GM21526 (cell line): ENCODE results near the gene OLFM2.
A peak's percentile ranks its signal among the peaks of the same experiment; 100 is the strongest.
"Not testable (repeated sequence)": the region's sequence is repeated elsewhere in the genome, so short reads cannot be mapped to it uniquely, and the experiment has no call there.

Source experiments
- ATAC-seq: cut with Tn5 transposase; IDR thresholded peaks from one replicate; pipeline ENCODE4 v1.9.1; 2021; ENCODE audit warnings: moderate library complexity; ENCODE audit not compliant: unreplicated experiment, low FRiP score

OLFM2 gene

DNA sequence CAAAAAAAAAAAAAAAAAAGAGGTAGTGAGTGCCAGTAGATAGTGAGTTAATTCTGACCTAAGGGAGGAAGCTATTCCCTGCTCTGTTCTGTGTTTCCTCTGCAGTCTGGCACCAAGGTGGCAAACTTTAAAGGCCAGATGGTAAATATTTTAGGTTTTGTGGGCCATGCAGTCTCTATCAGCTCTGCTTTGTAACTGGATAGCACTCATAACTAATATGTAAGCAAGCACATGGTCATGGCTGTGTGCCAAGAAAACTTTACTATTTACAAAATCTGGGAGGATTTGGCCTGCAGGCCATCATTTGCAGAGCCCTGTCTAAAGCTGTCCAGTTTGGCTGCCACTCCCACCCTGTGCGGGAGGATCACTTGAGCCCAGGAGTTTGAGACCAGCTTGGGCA is 96.9 kb downstream of the OLFM2 start:
- ATAC-seq = no peak

DNA sequence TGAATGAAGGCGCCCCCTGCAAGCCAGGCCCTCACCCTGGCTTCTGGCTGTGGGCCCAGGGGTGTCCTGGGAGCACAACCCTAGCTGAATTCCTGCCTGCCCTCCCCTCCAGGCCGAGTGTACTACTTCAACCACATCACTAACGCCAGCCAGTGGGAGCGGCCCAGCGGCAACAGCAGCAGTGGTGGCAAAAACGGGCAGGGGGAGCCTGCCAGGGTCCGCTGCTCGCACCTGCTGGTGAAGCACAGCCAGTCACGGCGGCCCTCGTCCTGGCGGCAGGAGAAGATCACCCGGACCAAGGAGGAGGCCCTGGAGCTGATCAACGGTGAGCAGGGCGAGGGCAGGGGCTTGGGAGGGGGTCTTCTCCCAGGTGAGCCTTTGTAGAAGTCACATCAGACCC is 98.0 kb downstream of the OLFM2 start:
- ATAC-seq = no peak

DNA sequence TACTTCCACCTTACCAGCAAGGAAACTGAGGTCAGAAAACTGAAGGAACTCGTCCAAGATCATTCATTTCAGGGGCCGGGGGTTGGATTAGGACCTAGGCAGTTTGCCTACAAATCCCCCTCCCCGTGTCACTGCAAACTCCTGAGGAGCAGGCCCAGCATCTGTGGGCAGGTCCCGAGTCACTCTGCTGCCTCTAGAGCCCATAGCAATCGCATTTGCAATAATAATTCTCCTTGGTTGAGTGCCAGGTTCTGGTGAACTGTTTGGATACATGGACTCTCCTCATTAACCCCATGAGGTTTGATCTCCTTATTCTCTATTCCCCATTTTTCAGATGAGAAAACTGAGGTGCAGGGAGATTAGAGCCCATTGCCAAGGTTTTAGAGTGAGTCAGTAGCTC is 100.3 kb downstream of the OLFM2 start:
- ATAC-seq = no peak

DNA sequence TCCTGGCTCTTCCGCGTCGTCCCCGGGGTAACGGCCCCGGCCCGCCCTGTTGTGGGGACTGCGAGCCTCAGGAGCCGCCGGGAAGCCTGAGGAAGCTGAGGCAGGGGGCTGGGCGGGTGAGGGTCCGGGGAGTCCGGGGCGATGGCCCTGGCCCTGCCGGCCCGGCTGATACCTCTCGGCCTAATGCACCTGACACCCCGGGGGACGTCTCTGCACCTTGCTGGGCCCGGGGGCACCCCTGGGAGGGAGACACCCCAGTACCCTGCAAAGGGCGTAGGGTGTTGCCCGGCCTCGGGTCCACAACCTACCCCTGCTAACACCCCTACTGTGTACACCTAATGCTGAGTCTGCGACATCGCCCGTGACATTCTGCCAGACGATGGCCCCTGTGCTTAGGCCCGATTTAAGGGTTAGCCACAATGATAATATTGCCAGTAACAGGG is 100.8 kb downstream of the OLFM2 start:
- ATAC-seq = peak; percentile 16

DNA sequence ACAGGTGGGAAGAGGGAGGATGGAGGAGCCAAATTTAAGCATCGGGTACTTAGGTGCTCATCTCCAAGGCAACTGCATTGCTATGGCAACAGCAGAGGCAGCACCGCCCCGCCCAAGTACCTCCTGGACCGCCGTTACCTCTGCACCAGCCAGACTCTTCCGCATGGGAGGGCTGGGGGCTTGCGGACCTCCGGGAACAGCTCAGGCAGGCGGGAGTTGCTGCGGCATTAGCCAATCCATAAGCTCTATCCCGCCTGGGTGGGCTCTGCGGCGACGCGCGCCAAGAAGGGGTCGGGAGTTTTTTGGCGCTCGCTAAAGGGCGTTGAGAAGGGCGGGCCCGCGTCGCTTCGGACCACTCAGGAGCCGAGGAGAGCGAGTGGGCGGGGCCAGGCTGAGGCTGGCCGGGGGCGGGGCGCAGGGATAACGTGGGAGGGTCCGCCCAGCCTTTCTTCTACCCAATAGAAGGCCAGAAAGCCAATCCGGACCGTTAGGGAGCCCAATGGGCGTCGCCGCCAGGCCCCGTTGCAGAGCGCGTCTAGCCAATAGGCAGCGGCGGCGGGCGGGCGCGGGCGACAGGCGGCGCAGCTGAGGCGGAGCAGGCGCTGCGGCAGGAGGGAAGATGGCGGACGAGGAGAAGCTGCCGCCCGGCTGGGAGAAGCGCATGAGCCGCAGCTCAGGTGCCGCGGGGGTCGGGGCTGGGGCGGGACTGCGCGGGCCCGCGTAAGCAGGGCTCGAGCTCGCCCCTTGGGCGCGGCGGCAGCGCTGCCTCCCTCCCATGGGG is 101.4 kb downstream of the OLFM2 start, which contains the start of gene PIN1:
TSS of gene PIN1 (plus strand) at position 593 of the 781 bp plus-strand sequence. CDS start at position 620, 27 bp downstream.
- peak; percentile 86 for ATAC-seq

DNA sequence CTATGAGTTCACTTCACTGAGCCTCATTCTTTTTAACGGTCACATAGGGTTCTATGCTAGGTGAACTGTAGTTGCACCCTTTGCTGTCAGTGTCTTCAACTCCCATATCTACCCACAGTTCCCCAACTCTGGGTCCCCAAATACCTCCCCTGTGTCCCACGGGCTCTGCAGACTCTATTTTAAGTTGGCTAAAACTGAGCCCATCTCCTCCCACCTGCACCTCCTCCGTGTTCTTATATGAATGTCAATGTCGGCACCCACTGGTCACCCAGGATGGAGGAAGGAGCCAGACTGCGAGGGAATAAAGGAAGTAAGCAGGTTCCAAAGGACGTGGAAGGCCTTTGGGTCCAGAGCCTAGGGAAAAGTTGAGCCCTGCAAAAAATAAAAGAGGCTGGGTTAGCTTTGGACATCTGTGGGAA is 102.0 kb downstream of the OLFM2 start:
- ATAC-seq = no peak

DNA sequence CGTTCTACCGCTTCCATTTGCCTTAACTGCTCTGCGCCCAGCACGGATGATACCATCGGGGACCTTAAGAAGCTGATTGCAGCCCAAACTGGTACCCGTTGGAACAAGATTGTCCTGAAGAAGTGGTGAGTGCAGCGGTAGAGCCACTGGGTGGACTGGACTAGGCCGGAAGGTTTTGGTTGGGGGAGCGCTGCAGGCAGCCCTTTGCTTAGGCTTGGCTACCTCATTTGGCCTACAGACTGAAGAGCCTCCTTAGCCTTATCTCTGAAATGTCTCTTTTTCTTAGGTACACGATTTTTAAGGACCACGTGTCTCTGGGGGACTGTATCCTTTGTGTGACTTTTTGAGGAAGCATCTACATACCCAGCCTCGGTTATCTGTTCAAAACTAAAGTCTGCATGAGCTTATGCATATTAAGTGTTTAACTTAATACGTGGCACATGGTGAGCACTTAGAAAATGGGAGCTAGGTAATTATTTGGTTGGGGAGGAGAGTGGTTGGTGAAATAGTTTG is 107.7 kb downstream of the OLFM2 start:
- ATAC-seq = no peak

DNA sequence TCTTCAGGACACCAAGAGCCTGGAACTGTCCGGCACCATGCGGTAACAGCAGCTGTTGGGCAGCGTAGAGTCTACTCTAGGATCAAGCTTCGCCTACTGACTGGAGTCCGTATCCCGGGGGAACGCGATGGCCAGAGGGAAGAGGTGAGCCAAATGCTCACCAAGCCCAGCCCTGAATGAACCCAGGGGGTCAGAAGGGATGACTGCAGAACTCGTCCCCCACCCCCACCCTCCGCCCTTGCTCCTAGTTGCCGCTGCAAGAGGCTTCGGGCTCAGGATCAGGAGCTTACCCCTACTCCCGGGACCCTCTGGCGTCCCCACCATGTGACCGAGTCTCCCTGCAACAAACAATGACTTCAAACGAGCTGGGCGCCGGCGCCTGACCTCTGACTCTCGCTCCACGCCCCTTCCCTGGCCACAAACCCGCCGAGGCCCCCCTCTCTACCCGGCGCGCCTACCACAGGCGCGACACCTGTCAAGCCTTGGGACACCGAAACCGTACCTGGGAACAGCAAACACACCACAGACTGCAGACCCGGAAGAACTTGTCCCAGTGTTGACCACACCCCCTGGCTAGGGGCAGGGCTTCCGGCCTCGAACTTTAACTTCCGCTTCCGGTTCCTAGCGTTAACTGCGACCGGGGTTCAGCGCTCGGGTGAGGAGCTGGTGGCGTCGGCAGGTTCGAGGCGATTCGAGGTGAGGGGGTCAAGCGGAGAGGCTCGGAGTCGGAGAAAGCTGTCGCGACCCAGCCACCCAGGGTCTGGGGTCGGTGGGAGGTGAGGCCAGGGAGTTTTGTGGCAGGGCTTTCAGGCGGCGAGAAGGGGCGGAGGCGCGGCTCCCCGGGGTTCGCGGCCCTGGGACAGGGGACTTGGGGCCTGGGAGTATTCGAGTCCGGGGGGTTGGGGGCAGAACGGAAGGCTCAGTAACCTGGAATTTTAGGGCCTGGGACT is 108.8 kb downstream of the OLFM2 start, which contains the start of gene UBL5:
TSS of gene UBL5 (plus strand) at position 630 of the 950 bp plus-strand sequence. CDS start 420 bp downstream, outside the sequence.
- ATAC-seq = peak; percentile 75

DNA sequence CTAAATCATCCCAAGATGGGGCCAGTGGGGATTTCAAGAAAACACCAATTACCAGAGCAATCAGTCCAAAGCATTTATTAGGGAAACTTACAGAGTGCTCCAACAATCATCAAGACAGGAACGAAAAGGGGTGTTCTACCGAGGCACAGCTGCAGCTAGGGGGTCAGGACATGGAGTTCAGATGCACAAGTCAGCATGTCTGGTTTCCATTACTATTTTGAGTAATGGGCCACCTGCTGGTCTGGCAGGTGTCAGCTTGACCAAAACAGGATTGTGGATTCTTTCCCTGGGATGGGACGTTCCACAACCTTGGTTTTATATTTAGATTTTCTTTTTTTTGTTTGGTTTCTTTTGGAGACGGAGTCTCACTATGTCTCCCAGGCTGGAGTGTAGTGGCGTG is 112.5 kb downstream of the OLFM2 start:
- ATAC-seq = no peak

DNA sequence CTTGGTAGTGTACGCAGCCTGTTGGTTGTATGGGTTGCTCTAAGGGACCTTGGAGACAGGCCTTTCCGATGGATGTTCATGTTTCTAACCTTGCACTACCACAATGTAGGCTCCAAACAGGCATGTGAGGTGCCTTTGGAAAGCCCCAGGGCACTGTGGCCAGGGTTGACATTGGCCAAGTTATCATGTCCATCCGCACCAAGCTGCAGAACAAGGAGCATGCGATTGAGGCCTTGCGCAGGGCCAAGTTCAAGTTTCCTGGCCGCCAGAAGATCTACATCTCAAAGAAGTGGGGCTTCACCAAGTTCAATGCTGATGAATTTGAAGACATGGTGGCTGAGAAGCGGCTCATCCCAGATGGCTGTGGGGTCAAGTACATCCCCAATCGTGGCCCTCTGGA is 116.3 kb downstream of the OLFM2 start:
- not testable (repeated sequence) for ATAC-seq

DNA sequence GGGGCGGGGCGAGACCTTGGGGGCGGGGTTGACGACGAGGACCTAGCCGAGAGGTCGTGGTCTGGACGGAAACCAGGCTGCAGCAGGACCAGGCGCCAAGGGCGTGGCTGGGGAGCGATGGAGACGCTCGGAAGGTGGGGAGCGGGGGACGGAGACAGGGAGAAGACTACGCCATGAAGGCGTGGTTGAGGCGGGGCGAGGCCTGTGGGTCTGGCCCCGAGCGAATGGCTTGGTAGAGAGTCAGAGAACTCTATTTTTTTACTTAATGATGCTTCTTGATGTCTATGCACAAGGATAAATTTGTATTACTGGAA is 116.8 kb downstream of the OLFM2 start:
- no peak for ATAC-seq

DNA sequence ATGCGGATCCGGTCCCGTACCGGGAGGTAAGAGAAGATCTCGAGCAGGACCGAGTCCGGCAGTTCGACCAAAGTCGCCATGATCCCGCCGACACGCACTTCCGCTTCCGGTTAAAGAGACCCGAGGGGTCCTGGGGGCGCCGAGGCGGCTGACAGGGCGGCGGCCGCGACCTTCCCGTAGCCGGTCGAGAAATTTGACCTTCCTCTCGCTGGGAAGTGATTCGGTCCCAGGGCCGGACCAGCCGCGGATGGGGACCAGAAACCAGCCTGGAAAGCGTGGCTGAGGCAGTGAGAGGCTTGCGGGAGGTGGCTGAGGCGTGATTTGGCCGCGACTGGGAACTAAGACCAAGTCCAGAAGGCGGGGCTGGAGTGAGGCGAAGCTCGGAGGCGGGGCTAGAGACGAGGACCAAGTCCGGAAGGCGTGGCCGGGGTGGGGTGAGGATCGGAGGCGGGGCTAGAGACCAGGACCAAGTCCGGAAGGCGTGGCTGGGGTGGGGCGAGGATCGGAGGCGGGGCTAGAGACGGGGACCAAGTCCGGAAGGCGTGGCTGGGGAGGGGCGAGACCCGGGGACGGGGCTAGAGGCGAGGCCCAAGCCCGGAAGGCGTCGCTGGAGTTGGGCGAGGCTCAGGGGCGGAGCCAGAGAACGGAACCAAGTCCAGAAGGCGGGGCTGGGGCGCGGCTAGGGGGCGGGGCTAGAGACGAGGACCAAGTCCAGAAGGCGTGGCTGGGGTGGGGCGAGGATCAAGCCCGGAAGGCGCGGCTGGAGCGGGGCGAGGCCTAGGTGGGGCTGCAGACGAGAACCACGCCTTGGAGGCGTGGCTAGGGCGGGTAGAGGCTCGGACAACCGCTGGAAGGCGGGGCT is 117.3 kb downstream of the OLFM2 start, which contains the start of gene FBXL12:
TSS of gene FBXL12 (minus strand) at position 346 of the 862 bp plus-strand sequence. CDS start at position 80, 266 bp downstream.
- peak; percentile 78 for ATAC-seq

DNA sequence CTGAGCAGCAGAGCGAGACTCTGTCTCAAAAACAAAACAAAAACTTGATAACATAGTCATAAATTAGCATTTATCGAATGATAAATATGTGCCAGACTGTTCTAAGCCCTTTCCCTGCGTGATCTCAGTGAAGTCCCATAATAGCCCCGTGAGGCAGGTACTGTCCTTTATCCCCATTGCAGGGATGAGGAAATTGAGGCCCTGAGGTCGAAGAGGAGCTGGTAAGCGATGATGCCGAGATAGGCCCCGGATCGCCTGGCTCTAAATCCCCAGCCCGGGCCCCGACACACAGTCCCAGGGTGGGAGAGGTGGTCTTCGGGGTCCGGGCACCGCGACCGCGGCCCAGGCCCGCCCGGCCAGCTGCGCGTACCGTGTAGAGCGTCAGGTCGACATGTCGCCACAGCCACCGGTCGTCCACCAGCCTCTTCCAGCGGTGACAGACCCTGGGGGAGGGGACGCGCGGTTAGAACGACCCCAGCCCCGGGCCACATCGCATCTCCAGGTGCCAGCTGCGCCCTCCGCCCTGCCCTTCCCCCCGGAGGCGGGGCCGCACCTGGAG is 118.1 kb downstream of the OLFM2 start:
- ATAC-seq = no peak

DNA sequence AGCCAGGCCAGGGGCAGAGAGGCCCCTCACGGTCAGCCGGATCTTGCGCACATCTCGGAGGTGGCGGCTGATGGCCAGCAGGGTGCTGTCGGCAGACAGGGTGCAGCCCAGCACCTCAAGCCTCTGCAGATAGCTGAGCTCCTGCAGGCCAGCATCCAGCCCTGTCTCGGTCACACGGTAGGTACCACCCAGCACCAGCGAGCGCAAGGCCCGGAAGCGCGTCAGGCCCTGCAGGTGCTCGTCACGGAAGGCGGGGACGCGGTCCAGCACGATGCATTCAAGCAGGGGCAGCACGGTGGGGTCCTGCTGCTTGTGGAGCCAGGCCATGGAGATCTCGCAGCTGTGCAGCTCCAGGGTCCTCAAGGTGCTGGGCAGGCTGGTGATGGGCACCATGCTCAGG is 125.2 kb downstream of the OLFM2 start:
- no peak for ATAC-seq

DNA sequence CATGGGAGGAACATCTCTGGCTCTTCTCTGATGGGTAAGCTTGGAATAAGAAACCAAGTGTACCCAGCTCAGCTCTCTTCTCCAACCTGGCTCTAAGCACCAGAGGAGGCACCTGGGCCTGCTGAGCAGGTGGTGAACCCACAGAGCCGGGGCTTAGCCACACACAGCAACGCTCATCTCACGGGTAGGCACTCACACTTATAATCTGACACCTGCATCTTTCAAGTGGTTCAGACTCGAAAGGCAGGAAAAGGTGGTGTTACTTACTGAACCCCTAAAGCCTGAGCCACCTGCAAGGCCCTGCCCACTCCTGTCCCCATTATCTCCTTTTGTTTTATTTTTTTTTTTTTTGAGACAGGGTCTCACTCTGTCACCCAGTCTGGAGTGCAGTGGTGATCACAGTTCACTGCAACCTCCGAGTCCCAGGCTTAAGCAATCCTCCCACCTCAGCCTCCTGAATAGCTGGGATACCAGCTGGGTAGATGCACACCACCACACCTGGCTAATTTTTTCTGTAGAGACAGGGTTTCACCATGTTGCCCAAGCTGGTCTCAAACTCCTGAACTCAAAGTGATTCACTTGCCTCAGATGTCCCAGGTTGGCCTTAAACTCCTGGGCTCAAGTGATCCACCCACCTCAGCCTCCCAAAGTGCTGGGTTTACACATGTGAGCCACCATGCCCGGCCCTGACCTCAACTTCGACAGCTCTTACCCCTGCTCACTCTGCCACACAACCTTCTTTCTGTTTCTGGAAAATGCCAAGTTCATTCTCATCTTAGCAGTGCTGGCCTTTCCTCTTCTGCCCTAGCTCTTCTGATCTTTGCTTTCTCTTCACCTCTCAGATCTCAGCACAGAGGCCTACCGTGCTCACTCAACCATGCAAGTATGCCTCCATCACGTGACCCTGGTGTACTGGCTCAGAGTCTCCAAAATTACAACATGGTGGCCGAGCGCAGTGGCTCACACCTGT is 127.2 kb downstream of the OLFM2 start:
- no peak for ATAC-seq

DNA sequence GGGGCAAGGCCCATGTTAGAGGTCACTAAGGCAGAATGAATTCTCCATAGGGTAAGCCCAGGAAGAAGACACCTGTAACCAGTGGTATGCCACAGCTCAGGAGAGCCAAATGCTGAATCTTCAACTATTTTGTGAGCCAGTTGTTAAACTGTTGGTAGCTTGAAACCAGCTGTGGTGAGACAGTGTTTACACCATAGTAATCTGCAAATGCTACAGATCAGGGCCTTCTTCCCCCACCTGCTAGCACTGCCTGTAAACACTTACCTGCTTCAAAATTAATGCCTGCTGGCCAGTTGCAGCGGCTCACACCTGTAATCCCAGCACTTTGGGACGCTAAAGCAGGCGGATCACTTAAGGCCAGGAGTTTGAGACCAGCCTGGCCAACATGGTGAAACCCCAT is 129.5 kb downstream of the OLFM2 start:
- ATAC-seq = no peak
